ENCODE measurements around the gene CCDC107. TPM values are rescaled to one million over a fixed set of nuclear protein-coding genes. Genes with fewer than 3 reads are reported as not detected.

CCDC107 gene
- total RNA-seq, 2 donors from 2014 or later = 75.2 to 92.2 TPM

- Histone ChIP-seq H3K36me3 (no peaks in the 10 kb centered on the region), H3K4me3 (peak overlapping the region; percentile 76), H3K27me3 (replicated peaks; ENCODE audit: insufficient read depth) (no peaks in the 10 kb centered on the region), H3K27ac (no peak overlapping the region), H3K4me1 (ENCODE audit: control insufficient read depth in 1 of 2, low read depth in 2 of 2) (peaks cover 15 to 43% of the 10 kb centered on the region in 2 donors), H3K9me3 (no peaks in the 10 kb centered on the region)
- no peak for TF ChIP-seq CTCF (IDR thresholded peaks at IDR 0.05)
- DNase-seq (ENCODE audit: low spot score) (no peak), ATAC-seq (ENCODE audit: insufficient number of reproducible peaks, low FRiP score, low read depth) (no peak)
These were observed 17.1 kb downstream of the CCDC107 start for GRCh38 chr9:35675204-35675603.

GRCh38 chr9:35675732-35676392 lies 17.8 kb downstream of the CCDC107 start:
- DNase-seq (ENCODE audit: low spot score) (no peak), ATAC-seq (ENCODE audit: insufficient number of reproducible peaks, low FRiP score, low read depth) (no peak)
- TF ChIP-seq CTCF (IDR thresholded peaks at IDR 0.05) = no peak
- no peaks in the 10 kb centered on the region for H3K9me3 ChIP-seq
- no peaks in the 10 kb centered on the region for H3K36me3 ChIP-seq
- peak overlapping the region in 1 of 2 donors; percentile 6 for H3K27ac ChIP-seq
- H3K4me3 ChIP-seq = peak overlapping the region; percentile 76
- H3K4me1 ChIP-seq (ENCODE audit: control insufficient read depth in 1 of 2, low read depth in 2 of 2) = peaks cover 15 to 49% of the 10 kb centered on the region in 2 donors
- H3K27me3 ChIP-seq (replicated peaks; ENCODE audit: insufficient read depth) = no peaks in the 10 kb centered on the region

- no peak for ATAC-seq (ENCODE audit: insufficient number of reproducible peaks, low FRiP score, low read depth)
- Histone ChIP-seq H3K36me3 (peaks cover 23% of the 10 kb centered on the region), H3K27ac (peak overlapping the region; percentile 63 to 100), H3K4me3 (no peak overlapping the region), H3K4me1 (ENCODE audit: control insufficient read depth in 1 of 2, low read depth in 2 of 2) (peaks cover 12 to 64% of the 10 kb centered on the region in 2 donors), H3K27me3 (replicated peaks; ENCODE audit: insufficient read depth) (no peaks in the 10 kb centered on the region), H3K9me3 (no peaks in the 10 kb centered on the region)
- no peak for TF ChIP-seq CTCF (IDR thresholded peaks at IDR 0.05)
- DNase-seq (ENCODE audit: low spot score) = no peak
These were observed 21.0 kb downstream of the CCDC107 start for GRCh38 chr9:35679091-35679490.

GRCh38 chr9:35679766-35680330 lies 21.8 kb downstream of the CCDC107 start:
- Histone ChIP-seq H3K4me3 (no peak overlapping the region), H3K27ac (peak overlapping the region; percentile 63 to 100), H3K27me3 (replicated peaks; ENCODE audit: insufficient read depth) (no peaks in the 10 kb centered on the region), H3K36me3 (peaks cover 31% of the 10 kb centered on the region), H3K9me3 (no peaks in the 10 kb centered on the region), H3K4me1 (ENCODE audit: control insufficient read depth in 1 of 2, low read depth in 2 of 2) (peaks cover 15 to 66% of the 10 kb centered on the region in 2 donors)
- no peak for DNase-seq (ENCODE audit: low spot score)
- ATAC-seq (ENCODE audit: insufficient number of reproducible peaks, low FRiP score, low read depth) = peak; percentile 14
- no peak for TF ChIP-seq CTCF (IDR thresholded peaks at IDR 0.05)

GRCh38 chr9:35680331-35681105 lies 22.4 kb downstream of the CCDC107 start:
- peak overlapping the region; percentile 63 to 100 for H3K27ac ChIP-seq
- no peaks in the 10 kb centered on the region for H3K9me3 ChIP-seq
- TF ChIP-seq CTCF (IDR thresholded peaks at IDR 0.05) = no peak
- peak; percentile 20 for ATAC-seq (ENCODE audit: insufficient number of reproducible peaks, low FRiP score, low read depth)
- no peaks in the 10 kb centered on the region for H3K27me3 ChIP-seq (replicated peaks; ENCODE audit: insufficient read depth)
- H3K4me3 ChIP-seq = no peak overlapping the region
- no peak for DNase-seq (ENCODE audit: low spot score)
- H3K36me3 ChIP-seq = peaks cover 37% of the 10 kb centered on the region
- H3K4me1 ChIP-seq (ENCODE audit: control insufficient read depth in 1 of 2, low read depth in 2 of 2) = peaks cover 15 to 69% of the 10 kb centered on the region in 2 donors
